Liver (tissue), 3 donors: ENCODE measurements around the gene SPANXN5.

Experiments used
- CTCF ChIP-seq: fragments of 150-350 bp; IDR thresholded peaks from 2 replicates; pipeline ENCODE4 v1.5.1; 2017; ENCODE audit warnings: improper control_type of control experiment, low read depth, low read length; ENCODE audit not compliant: missing input control
- FOXA1 ChIP-seq: IDR thresholded peaks from 2 replicates; pipeline ENCODE4 v1.6.1; 2016; ENCODE audit warnings: antibody characterized with exemption
- RAD21 ChIP-seq, 2 donors: IDR thresholded peaks; 2 replicates each; pipeline ENCODE4 v1.6.1; 2016; ENCODE audit warnings: antibody characterized with exemption in 2 of 2, mild to moderate bottlenecking in 2 of 2
- REST ChIP-seq: IDR thresholded peaks from 2 replicates; pipeline ENCODE4 v1.6.1; 2016; ENCODE audit warnings: antibody characterized with exemption, mild to moderate bottlenecking
- TAF1 ChIP-seq: conservative IDR thresholded peaks from 2 replicates; pipeline ENCODE4 v1.6.1; 2016; ENCODE audit warnings: antibody characterized with exemption, mild to moderate bottlenecking
- YY1 ChIP-seq: IDR thresholded peaks from 2 replicates; pipeline ENCODE4 v1.6.1; 2016; ENCODE audit warnings: antibody characterized with exemption, mild to moderate bottlenecking
- ZBTB33 ChIP-seq: IDR thresholded peaks from 2 replicates; pipeline ENCODE4 v1.6.1; 2016; ENCODE audit warnings: antibody characterized with exemption
- donor health status: healthy.
- donor health status: healthy.

GRCh38 chrX:52819788-52820187 lies 22.6 kb upstream of the SPANXN5 start:
- TF ChIP-seq CTCF: no peak
- no peak for TF ChIP-seq FOXA1
- TF ChIP-seq YY1: no peak
- no peak for TF ChIP-seq TAF1
- TF ChIP-seq RAD21 (IDR thresholded peaks at IDR 0.05): no peak
- TF ChIP-seq REST: no peak
- TF ChIP-seq ZBTB33: no peak
